Panc1 (cell line): ENCODE data around the gene SAA2. TPM values are rescaled to one million over a fixed set of nuclear protein-coding genes. Genes with fewer than 3 reads are reported as not detected.
A peak's percentile ranks its signal among the peaks of the same experiment; 100 is the strongest.

ENCODE experiments used
- ATAC-seq: fragments of 200-7000 bp; cut with Tn5 transposase; 2 replicates; pipeline ENCODE4 v1.9.1; 2020; ENCODE audit warnings: mild to moderate bottlenecking, moderate library complexity
- Bru-seq: library from RNA; stranded (reverse); fragments of 400-500 nt; gene quantifications from one replicate; lab custom pipeline; 2021; lab: Mats Ljungman, UMichigan
- BruChase-seq, 2 experiments: library from RNA; stranded (reverse); fragments of 400-500 nt; gene quantifications; one replicate each; lab custom pipeline; 2021; lab: Mats Ljungman, UMichigan
- BruUV-seq: library from RNA; stranded (reverse); fragments of 400-500 nt; replicated peaks from 2 replicates; lab custom pipeline; 2021; lab: Mats Ljungman, UMichigan
- CTCF ChIA-PET: fragments of 300-600 bp; sonication (Branson Sonifier 250); formaldehyde crosslinking; loops from one replicate; lab custom pipeline; 2022; ENCODE audit warnings: antibody characterized with exemption; lab: Charles Lee
- POLR2A ChIA-PET: fragments of 300-600 bp; sonication (Branson Sonifier 250); formaldehyde crosslinking; loops from one replicate; lab custom pipeline; 2022; ENCODE audit warnings: antibody characterized with exemption; lab: Charles Lee
- DNase-seq: peaks from one replicate; pipeline ENCODE4 v3.0.0-alpha.2; 2010; ENCODE audit warnings: low read depth, low spot score
- H3K27ac ChIP-seq: 2 replicates; pipeline ENCODE4 v1.5.1; 2011; ENCODE audit warnings: mild to moderate bottlenecking, low read length, inconsistent platforms
- H3K27me3 ChIP-seq: fragments of 200-500 bp; sonication (Bioruptor generic); 2 replicates; pipeline ENCODE4 v1.6.0; 2014; ENCODE audit warnings: low read length, inconsistent platforms; ENCODE audit not compliant: control insufficient read depth, insufficient read depth
- H3K36me3 ChIP-seq: fragments of 200-500 bp; sonication (Bioruptor generic); 2 replicates; pipeline ENCODE4 v1.5.1; 2014; ENCODE audit warnings: inconsistent platforms, mild to moderate bottlenecking, low read length, moderate library complexity; ENCODE audit not compliant: control insufficient read depth, insufficient read depth
- H3K4me1 ChIP-seq: 2 replicates; pipeline ENCODE4 v1.5.1; 2011; ENCODE audit warnings: inconsistent platforms, mild to moderate bottlenecking, low read length, moderate library complexity; ENCODE audit not compliant: control insufficient read depth, insufficient read depth
- H3K4me3 ChIP-seq, 2 experiments: 2 replicates each; pipeline ENCODE4 v1.5.1; 2011 to 2012; ENCODE audit warnings: low read depth in 2 of 2, low read length in 2 of 2, mild to moderate bottlenecking in 2 of 2, inconsistent platforms in 1 of 2, moderate library complexity in 1 of 2
- H3K9me3 ChIP-seq: fragments of 200-500 bp; sonication (Bioruptor generic); 2 replicates; pipeline ENCODE4 v1.5.1; 2014; ENCODE audit warnings: low read depth, mild to moderate bottlenecking, inconsistent platforms, low read length, moderate library complexity; ENCODE audit not compliant: control insufficient read depth, insufficient read depth
- POLR2AphosphoS5 ChIP-seq: IDR thresholded peaks from 2 replicates; pipeline ENCODE4 v1.6.1; 2012; ENCODE audit warnings: mild to moderate bottlenecking, low read depth, low read length, moderate library complexity
- SIN3A ChIP-seq: IDR thresholded peaks from 2 replicates; pipeline ENCODE4 v1.6.1; 2012; ENCODE audit warnings: low read depth, mild to moderate bottlenecking, low read length, moderate library complexity, borderline replicate concordance; ENCODE audit not compliant: insufficient read depth
- TCF7L2 ChIP-seq: IDR thresholded peaks from 2 replicates; pipeline ENCODE4 v1.6.1; 2011; ENCODE audit warnings: mild to moderate bottlenecking, low read depth, low read length, inconsistent platforms
- in situ Hi-C: cut with HindIII; loops from 2 replicates; pipeline ENCODE4 v1.10.0; 2016; ENCODE audit warnings: low sequenced_read_pairs, low pct_unique_long_range_greater_than_20kb
- intact Hi-C: fragments of 100-400 bp; cut with micrococcal nuclease; formaldehyde crosslinking; loops from one replicate; pipeline ENCODE4 v1.10.0; 2022; ENCODE audit not compliant: unreplicated experiment
- long read RNA-seq: library from polyadenylated mRNA; unstranded; transcript quantifications from one replicate; pipeline ENCODE4 v2.0.0, GENCODE V29; 2021; ENCODE audit not compliant: unreplicated experiment
- polyA plus RNA-seq: library from polyadenylated mRNA; unstranded; fragments of >200 nt; gene quantifications from one replicate; pipeline ENCODE4 v1.2.1, GENCODE V29; 2012; ENCODE audit warnings: missing spikeins; ENCODE audit not compliant: insufficient read length
- total RNA-seq: library from RNA; stranded (reverse); gene quantifications from one replicate; pipeline ENCODE4 v1.2.1, GENCODE V29; 2021; ENCODE audit not compliant: unreplicated experiment
- TF ChIP-seq, protein P1 (sequence below): fragments of 450-650 bp; IDR thresholded peaks from 2 replicates; pipeline ENCODE4 v1.5.1; 2017; ENCODE audit warnings: mild to moderate bottlenecking
- TF ChIP-seq, protein P2 (sequence below), 2 experiments: IDR thresholded peaks; 2 replicates each; pipeline ENCODE4 v1.6.1; 2011 to 2012; ENCODE audit warnings: low read depth in 2 of 2, control low read depth in 1 of 2, low read length in 1 of 2, mild to moderate bottlenecking in 1 of 2, moderate library complexity in 1 of 2; ENCODE audit not compliant: insufficient read depth in 1 of 2

The SAA2 gene
- 4.0 TPM for total RNA-seq
- not detected for polyA plus RNA-seq
- Bru-seq, nascent RNA = not detected
- BruChase-seq, experiment 1, labeled RNA remaining after a 2-hour chase = not detected
- percentile 20 among the genes with signal in this experiment for BruChase-seq, experiment 2, labeled RNA remaining after a 6-hour chase
- long read RNA-seq = 0 reads

DNA sequence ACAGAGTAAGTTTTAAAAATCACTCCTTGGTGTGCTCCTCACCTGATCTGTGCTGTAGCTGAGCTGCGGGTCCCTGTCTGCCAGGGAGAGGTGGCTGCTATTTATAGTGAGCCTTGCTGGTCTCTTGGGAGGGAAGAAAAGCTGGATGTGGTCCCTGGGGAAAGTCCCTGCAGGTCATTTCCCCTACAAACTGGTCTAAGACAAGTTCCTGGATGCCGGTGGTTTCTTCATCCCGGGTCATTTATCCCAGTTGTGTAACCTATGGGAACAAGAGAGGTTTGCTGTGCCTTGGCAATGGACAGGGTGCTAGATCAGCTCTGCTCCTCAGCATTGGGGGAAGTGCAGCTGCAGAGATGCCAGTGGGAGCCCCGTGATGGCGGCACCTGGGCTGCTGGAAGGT is at the start of gene SAA2:
Gene SAA2, minus strand, starts transcription at position 108 of the 400 bp plus-strand sequence. CDS start 657 bp downstream, outside the sequence.
- intact Hi-C loops = no loop called here
- peak; percentile 31; the same call in 1 of the 2 replicates for ATAC-seq
- Histone ChIP-seq H3K9me3 (no peaks in the 10 kb centered on the region), H3K36me3 (no peaks in the 10 kb centered on the region), H3K4me1 (no peaks in the 10 kb centered on the region), H3K4me3 (no peak within 1 kb of the TSS), H3K27me3 (no peaks in the 10 kb centered on the region), H3K27ac (no peak within 1 kb of the TSS)
- ChIA-PET CTCF (no interaction called here), POLR2A (no interaction called here)
- in situ Hi-C loops = no loop called here
- TF ChIP-seq, protein P1, sequence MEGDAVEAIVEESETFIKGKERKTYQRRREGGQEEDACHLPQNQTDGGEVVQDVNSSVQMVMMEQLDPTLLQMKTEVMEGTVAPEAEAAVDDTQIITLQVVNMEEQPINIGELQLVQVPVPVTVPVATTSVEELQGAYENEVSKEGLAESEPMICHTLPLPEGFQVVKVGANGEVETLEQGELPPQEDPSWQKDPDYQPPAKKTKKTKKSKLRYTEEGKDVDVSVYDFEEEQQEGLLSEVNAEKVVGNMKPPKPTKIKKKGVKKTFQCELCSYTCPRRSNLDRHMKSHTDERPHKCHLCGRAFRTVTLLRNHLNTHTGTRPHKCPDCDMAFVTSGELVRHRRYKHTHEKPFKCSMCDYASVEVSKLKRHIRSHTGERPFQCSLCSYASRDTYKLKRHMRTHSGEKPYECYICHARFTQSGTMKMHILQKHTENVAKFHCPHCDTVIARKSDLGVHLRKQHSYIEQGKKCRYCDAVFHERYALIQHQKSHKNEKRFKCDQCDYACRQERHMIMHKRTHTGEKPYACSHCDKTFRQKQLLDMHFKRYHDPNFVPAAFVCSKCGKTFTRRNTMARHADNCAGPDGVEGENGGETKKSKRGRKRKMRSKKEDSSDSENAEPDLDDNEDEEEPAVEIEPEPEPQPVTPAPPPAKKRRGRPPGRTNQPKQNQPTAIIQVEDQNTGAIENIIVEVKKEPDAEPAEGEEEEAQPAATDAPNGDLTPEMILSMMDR = no peak
- TF ChIP-seq POLR2AphosphoS5 = no peak
- no peak for TF ChIP-seq TCF7L2
- no peak for TF ChIP-seq SIN3A
- TF ChIP-seq, protein P2, sequence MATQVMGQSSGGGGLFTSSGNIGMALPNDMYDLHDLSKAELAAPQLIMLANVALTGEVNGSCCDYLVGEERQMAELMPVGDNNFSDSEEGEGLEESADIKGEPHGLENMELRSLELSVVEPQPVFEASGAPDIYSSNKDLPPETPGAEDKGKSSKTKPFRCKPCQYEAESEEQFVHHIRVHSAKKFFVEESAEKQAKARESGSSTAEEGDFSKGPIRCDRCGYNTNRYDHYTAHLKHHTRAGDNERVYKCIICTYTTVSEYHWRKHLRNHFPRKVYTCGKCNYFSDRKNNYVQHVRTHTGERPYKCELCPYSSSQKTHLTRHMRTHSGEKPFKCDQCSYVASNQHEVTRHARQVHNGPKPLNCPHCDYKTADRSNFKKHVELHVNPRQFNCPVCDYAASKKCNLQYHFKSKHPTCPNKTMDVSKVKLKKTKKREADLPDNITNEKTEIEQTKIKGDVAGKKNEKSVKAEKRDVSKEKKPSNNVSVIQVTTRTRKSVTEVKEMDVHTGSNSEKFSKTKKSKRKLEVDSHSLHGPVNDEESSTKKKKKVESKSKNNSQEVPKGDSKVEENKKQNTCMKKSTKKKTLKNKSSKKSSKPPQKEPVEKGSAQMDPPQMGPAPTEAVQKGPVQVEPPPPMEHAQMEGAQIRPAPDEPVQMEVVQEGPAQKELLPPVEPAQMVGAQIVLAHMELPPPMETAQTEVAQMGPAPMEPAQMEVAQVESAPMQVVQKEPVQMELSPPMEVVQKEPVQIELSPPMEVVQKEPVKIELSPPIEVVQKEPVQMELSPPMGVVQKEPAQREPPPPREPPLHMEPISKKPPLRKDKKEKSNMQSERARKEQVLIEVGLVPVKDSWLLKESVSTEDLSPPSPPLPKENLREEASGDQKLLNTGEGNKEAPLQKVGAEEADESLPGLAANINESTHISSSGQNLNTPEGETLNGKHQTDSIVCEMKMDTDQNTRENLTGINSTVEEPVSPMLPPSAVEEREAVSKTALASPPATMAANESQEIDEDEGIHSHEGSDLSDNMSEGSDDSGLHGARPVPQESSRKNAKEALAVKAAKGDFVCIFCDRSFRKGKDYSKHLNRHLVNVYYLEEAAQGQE (IDR thresholded peaks at IDR 0.05; ENCODE audit: insufficient read depth in 1 of 2, low read depth in 2 of 2, low read length in 1 of 2) = no peak
- DNase-seq = no peak
- no TSS peak for BruUV-seq

DNA sequence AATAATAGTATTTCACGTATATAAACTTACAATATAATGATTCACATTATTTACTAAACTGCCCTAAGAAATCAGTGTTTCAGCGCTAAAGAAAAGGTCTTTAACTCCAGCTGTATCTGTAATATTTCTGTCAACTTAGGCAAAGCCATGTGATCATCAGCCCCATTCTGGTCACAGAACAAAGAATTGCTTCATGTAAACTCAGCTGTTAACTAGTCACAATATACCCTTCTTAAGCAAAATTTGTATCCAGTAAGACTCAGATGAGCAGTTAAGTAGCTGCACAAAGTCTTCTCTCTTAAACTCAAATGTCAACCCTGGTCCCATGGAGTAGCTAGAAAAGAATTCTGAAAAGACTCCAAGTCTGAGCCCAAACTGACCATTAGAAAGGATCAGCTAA is 46.8 kb upstream of the SAA2 start:
- TF ChIP-seq, protein P1 = no peak
- no peak for TF ChIP-seq TCF7L2
- TF ChIP-seq, protein P2 (IDR thresholded peaks at IDR 0.05; ENCODE audit: insufficient read depth in 1 of 2, low read depth in 2 of 2, low read length in 1 of 2) = no peak
- TF ChIP-seq POLR2AphosphoS5 = no peak
- TF ChIP-seq SIN3A = no peak
- BruUV-seq = no TSS peak
- Histone ChIP-seq H3K27ac (no peak overlapping the region), H3K27me3 (no peaks in the 10 kb centered on the region), H3K4me1 (no peaks in the 10 kb centered on the region), H3K9me3 (no peaks in the 10 kb centered on the region), H3K36me3 (peaks cover 42% of the 10 kb centered on the region), H3K4me3 (no peak overlapping the region)
- intact Hi-C loops (no loop called here), in situ Hi-C loops (no loop called here)
- DNase-seq (no peak), ATAC-seq (no peak)
- ChIA-PET CTCF (no interaction called here), POLR2A (no interaction called here)
